Right lobe of liver (tissue), 4 donors: Measurements from ENCODE around the gene PPP4C.
"Not testable (repeated sequence)": the region's sequence is repeated elsewhere in the genome, so short reads cannot be mapped to it uniquely, and the experiment has no call there.

Experiments
- CTCF ChIP-seq, 4 donors: fragments of 200-600 bp in 3 of 4; fragments of 450-650 bp in 1 of 4; IDR thresholded peaks; one replicate each; pipeline versions ENCODE4 v1.5.1 to v1.8.0; 2016 to 2022; ENCODE audit warnings: antibody characterized with exemption in 4 of 4, mild to moderate bottlenecking in 2 of 4
- POLR2A ChIP-seq: fragments of 450-650 bp; IDR thresholded peaks from one replicate; pipeline ENCODE4 v1.6.1; 2017; ENCODE audit warnings: antibody characterized with exemption, mild to moderate bottlenecking
- donor health status: DM: no; HTN: no; CAD: no.
- donor health status: DM: no; HTN: no; CAD: no.
- donor health status: DM: no; HTN: yes; CAD: no.

- TF ChIP-seq CTCF (IDR thresholded peaks at IDR 0.05); POLR2A: not testable (repeated sequence)
Measured at GRCh38 chr16:30125690-30126089, 49.9 kb downstream of the PPP4C start.
